H1 (cell line): ENCODE data around the gene ZNF280C. TPM values are rescaled to one million over a fixed set of nuclear protein-coding genes. Genes with fewer than 3 reads are reported as not detected.

Experiments used
- BCL11A ChIP-seq, 2 experiments: IDR thresholded peaks; one replicate each; pipeline ENCODE4 v1.6.1; 2011; ENCODE audit warnings: low read depth in 2 of 2, low read length in 2 of 2, mild to moderate bottlenecking in 2 of 2
- CREB1 ChIP-seq: IDR thresholded peaks from 2 replicates; pipeline ENCODE4 v1.6.1; 2012; ENCODE audit warnings: inconsistent platforms
- CTBP2 ChIP-seq: IDR thresholded peaks from 2 replicates; pipeline ENCODE4 v1.7.0; 2011; ENCODE audit warnings: borderline replicate concordance, mild to moderate bottlenecking, moderate library complexity, mixed read lengths, low read length; ENCODE audit not compliant: insufficient read depth, insufficient read length
- HDAC6 ChIP-seq: IDR thresholded peaks from one replicate; pipeline ENCODE4 v1.7.1; 2012; ENCODE audit warnings: low read depth, mild to moderate bottlenecking, inconsistent platforms, low read length, moderate library complexity
- JUND ChIP-seq: IDR thresholded peaks from 2 replicates; pipeline ENCODE4 v1.6.1; 2011; ENCODE audit warnings: mild to moderate bottlenecking, improper control_type of control experiment, low read length
- NRF1 ChIP-seq: IDR thresholded peaks from 2 replicates; pipeline ENCODE4 v1.6.1; 2011; ENCODE audit warnings: mild to moderate bottlenecking, low read depth, low read length, improper control_type of control experiment
- POLR2AphosphoS5 ChIP-seq: IDR thresholded peaks from 2 replicates; pipeline ENCODE4 v1.6.1; 2011; ENCODE audit warnings: low read depth, low read length
- RAD21 ChIP-seq, 2 experiments: IDR thresholded peaks in 1 of 2; conservative IDR thresholded peaks in 1 of 2; 2 replicates each; pipeline ENCODE4 v1.6.1; 2011; ENCODE audit warnings: low read depth in 2 of 2, low read length in 2 of 2, improper control_type of control experiment in 1 of 2, inconsistent platforms in 1 of 2, mild to moderate bottlenecking in 1 of 2, moderate library complexity in 1 of 2
- SAP30 ChIP-seq: fragments of 300-600 bp; sonication (generic); IDR thresholded peaks from 2 replicates; pipeline ENCODE4 v1.7.1; 2012; ENCODE audit warnings: low read length, moderate library complexity, mild to moderate bottlenecking, inconsistent platforms; ENCODE audit not compliant: insufficient read depth, insufficient replicate concordance
- TBP ChIP-seq: IDR thresholded peaks from 2 replicates; pipeline ENCODE4 v1.6.1; 2011; ENCODE audit warnings: low read depth, low read length, improper control_type of control experiment
- ZNF274 ChIP-seq: IDR thresholded peaks from 2 replicates; pipeline ENCODE4 v1.7.0; 2012; ENCODE audit warnings: low read length, borderline replicate concordance; ENCODE audit errors: extremely low read depth
- polyA plus RNA-seq, 7 experiments: library from polyadenylated mRNA; depleted of rRNA in 3 of 7; stranded (reverse) in 5 of 7; unstranded in 2 of 7; fragments of >200 nt in 5 of 7; fragments of 200-250 nt in 2 of 7; gene quantifications; 1 replicate in 5 of 7; 2 replicates in 1 of 7; 4 replicates in 1 of 7; pipeline versions ENCODE4 v1.2.1 to v1.2.3, GENCODE V29; 2011 to 2013; ENCODE audit warnings: missing spikeins in 2 of 7, mixed read lengths in 2 of 7
- total RNA-seq: library from RNA; stranded (reverse); fragmentation: NEBNext Ultra II Directional; extraction: Animal tissue kit (Norgen Biotek cat#: 25700); gene quantifications from 2 replicates; pipeline ENCODE4 v1.2.1, GENCODE V29; 2021
- TF ChIP-seq, protein P1 (sequence below): fragments of 300-600 bp; sonication (generic); IDR thresholded peaks from 2 replicates; pipeline ENCODE4 v1.7.1; 2012; ENCODE audit warnings: low read length, moderate library complexity, mild to moderate bottlenecking, inconsistent platforms; ENCODE audit not compliant: insufficient replicate concordance

Gene ZNF280C
- total and polyA plus RNA-seq, 2 of the 8 experiments (the other 6 are each of a cell fraction or from before 2014, with no cell fraction given), result 8.4 to 13.4 TPM

DNA sequence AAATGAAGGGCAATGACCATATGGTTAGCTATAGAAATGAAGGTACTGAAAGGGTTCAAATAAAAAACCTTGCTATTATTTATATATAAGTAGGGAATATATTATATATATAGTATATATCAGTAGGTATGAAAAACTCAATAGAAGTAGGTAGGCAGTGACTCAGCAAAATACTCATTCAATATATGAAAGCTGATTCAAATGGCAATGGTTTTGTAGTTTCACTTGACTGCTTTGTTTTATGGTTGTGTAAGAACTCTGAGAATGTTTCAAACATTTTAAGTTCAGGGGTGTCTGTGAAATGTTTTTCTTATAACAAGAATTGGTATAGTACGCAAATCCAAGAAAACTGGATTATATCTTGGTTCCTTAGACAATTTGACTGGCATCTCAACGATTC is 4.1 kb downstream of the ZNF280C start (continued):
- TF ChIP-seq, protein P1, sequence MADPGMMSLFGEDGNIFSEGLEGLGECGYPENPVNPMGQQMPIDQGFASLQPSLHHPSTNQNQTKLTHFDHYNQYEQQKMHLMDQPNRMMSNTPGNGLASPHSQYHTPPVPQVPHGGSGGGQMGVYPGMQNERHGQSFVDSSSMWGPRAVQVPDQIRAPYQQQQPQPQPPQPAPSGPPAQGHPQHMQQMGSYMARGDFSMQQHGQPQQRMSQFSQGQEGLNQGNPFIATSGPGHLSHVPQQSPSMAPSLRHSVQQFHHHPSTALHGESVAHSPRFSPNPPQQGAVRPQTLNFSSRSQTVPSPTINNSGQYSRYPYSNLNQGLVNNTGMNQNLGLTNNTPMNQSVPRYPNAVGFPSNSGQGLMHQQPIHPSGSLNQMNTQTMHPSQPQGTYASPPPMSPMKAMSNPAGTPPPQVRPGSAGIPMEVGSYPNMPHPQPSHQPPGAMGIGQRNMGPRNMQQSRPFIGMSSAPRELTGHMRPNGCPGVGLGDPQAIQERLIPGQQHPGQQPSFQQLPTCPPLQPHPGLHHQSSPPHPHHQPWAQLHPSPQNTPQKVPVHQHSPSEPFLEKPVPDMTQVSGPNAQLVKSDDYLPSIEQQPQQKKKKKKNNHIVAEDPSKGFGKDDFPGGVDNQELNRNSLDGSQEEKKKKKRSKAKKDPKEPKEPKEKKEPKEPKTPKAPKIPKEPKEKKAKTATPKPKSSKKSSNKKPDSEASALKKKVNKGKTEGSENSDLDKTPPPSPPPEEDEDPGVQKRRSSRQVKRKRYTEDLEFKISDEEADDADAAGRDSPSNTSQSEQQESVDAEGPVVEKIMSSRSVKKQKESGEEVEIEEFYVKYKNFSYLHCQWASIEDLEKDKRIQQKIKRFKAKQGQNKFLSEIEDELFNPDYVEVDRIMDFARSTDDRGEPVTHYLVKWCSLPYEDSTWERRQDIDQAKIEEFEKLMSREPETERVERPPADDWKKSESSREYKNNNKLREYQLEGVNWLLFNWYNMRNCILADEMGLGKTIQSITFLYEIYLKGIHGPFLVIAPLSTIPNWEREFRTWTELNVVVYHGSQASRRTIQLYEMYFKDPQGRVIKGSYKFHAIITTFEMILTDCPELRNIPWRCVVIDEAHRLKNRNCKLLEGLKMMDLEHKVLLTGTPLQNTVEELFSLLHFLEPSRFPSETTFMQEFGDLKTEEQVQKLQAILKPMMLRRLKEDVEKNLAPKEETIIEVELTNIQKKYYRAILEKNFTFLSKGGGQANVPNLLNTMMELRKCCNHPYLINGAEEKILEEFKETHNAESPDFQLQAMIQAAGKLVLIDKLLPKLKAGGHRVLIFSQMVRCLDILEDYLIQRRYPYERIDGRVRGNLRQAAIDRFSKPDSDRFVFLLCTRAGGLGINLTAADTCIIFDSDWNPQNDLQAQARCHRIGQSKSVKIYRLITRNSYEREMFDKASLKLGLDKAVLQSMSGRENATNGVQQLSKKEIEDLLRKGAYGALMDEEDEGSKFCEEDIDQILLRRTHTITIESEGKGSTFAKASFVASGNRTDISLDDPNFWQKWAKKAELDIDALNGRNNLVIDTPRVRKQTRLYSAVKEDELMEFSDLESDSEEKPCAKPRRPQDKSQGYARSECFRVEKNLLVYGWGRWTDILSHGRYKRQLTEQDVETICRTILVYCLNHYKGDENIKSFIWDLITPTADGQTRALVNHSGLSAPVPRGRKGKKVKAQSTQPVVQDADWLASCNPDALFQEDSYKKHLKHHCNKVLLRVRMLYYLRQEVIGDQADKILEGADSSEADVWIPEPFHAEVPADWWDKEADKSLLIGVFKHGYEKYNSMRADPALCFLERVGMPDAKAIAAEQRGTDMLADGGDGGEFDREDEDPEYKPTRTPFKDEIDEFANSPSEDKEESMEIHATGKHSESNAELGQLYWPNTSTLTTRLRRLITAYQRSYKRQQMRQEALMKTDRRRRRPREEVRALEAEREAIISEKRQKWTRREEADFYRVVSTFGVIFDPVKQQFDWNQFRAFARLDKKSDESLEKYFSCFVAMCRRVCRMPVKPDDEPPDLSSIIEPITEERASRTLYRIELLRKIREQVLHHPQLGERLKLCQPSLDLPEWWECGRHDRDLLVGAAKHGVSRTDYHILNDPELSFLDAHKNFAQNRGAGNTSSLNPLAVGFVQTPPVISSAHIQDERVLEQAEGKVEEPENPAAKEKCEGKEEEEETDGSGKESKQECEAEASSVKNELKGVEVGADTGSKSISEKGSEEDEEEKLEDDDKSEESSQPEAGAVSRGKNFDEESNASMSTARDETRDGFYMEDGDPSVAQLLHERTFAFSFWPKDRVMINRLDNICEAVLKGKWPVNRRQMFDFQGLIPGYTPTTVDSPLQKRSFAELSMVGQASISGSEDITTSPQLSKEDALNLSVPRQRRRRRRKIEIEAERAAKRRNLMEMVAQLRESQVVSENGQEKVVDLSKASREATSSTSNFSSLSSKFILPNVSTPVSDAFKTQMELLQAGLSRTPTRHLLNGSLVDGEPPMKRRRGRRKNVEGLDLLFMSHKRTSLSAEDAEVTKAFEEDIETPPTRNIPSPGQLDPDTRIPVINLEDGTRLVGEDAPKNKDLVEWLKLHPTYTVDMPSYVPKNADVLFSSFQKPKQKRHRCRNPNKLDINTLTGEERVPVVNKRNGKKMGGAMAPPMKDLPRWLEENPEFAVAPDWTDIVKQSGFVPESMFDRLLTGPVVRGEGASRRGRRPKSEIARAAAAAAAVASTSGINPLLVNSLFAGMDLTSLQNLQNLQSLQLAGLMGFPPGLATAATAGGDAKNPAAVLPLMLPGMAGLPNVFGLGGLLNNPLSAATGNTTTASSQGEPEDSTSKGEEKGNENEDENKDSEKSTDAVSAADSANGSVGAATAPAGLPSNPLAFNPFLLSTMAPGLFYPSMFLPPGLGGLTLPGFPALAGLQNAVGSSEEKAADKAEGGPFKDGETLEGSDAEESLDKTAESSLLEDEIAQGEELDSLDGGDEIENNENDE, result no peak
- no peak for TF ChIP-seq BCL11A (IDR thresholded peaks at IDR 0.05; ENCODE audit: low read depth in 2 of 2, low read length in 2 of 2)
- no peak for TF ChIP-seq CTBP2
- TF ChIP-seq JUND, result no peak
- TF ChIP-seq ZNF274, result no peak
- TF ChIP-seq RAD21 (IDR thresholded peaks at IDR 0.05 in 1 of 2, conservative IDR thresholded peaks at IDR 0.05 in 1 of 2; ENCODE audit: low read depth in 2 of 2, low read length in 2 of 2), result no peak
- no peak for TF ChIP-seq TBP
- TF ChIP-seq SAP30, result no peak
- TF ChIP-seq CREB1, result no peak
- TF ChIP-seq POLR2AphosphoS5, result no peak
- TF ChIP-seq HDAC6, result no peak
- no peak for TF ChIP-seq NRF1
